Measurements from ENCODE around the gene RREB1. TPM values are rescaled to one million over a fixed set of nuclear protein-coding genes. Genes with fewer than 3 reads are reported as not detected.
"Not testable (repeated sequence)": the region's sequence is repeated elsewhere in the genome, so short reads cannot be mapped to it uniquely, and the experiment has no call there.

The RREB1 gene
- total RNA-seq, 1 experiment from 2014 or later: 38.4 TPM

DNA sequence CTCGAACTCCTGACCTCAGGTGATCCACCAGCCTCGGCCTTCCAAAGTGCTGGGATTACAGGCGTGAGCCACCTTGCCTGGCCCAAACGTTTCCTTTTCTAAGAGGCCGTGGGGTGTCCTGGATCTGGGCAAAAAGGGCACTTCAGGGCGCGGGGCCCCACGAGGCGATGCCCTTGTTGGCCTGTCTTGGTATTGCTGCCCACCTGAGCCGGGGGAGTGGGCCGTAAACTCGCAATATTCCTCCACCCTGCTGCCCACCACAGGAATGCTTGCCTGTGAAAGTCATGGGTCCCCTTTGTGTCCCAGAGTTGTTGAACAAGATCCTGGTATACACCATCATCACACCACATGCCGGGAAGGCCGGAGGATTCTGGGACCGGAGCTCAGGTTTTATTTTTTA, 156.3 kb downstream of the RREB1 start:
- no TSS peak for BruUV-seq (replicated peaks)
- H3K4me3 Mint-ChIP-seq (ENCODE audit: low read depth, unreplicated experiment): no peak overlapping the region
- CTCF ChIA-PET: no interaction called here
- no peaks in the 10 kb centered on the region for H3K9me3 Mint-ChIP-seq (ENCODE audit: low read depth, unreplicated experiment)
- no peak for DNase-seq
- peaks cover 16% of the 10 kb centered on the region for H3K36me3 Mint-ChIP-seq (ENCODE audit: insufficient read depth, unreplicated experiment)
- no peaks in the 10 kb centered on the region for H3K27me3 Mint-ChIP-seq (ENCODE audit: unreplicated experiment)
- TF ChIP-seq, protein P1, sequence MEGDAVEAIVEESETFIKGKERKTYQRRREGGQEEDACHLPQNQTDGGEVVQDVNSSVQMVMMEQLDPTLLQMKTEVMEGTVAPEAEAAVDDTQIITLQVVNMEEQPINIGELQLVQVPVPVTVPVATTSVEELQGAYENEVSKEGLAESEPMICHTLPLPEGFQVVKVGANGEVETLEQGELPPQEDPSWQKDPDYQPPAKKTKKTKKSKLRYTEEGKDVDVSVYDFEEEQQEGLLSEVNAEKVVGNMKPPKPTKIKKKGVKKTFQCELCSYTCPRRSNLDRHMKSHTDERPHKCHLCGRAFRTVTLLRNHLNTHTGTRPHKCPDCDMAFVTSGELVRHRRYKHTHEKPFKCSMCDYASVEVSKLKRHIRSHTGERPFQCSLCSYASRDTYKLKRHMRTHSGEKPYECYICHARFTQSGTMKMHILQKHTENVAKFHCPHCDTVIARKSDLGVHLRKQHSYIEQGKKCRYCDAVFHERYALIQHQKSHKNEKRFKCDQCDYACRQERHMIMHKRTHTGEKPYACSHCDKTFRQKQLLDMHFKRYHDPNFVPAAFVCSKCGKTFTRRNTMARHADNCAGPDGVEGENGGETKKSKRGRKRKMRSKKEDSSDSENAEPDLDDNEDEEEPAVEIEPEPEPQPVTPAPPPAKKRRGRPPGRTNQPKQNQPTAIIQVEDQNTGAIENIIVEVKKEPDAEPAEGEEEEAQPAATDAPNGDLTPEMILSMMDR (IDR thresholded peaks at IDR 0.05; ENCODE audit: unreplicated experiment): no peak
- H3K27ac Mint-ChIP-seq (ENCODE audit: unreplicated experiment): no peak overlapping the region
- H3K4me1 Mint-ChIP-seq (ENCODE audit: low read depth, unreplicated experiment): peaks cover 19% of the 10 kb centered on the region
- intact Hi-C loops (cut with micrococcal nuclease; ENCODE audit: unreplicated experiment): no loop called here

GRCh38 chr6:7264686-7265384, 157.1 kb downstream of the RREB1 start:
- CTCF ChIA-PET: no interaction called here
- Mint-ChIP-seq H3K27ac (ENCODE audit: unreplicated experiment) (no peak overlapping the region), H3K9me3 (ENCODE audit: low read depth, unreplicated experiment) (no peaks in the 10 kb centered on the region), H3K36me3 (ENCODE audit: insufficient read depth, unreplicated experiment) (peaks cover 16% of the 10 kb centered on the region), H3K4me3 (ENCODE audit: low read depth, unreplicated experiment) (no peak overlapping the region), H3K4me1 (ENCODE audit: low read depth, unreplicated experiment) (peaks cover 19% of the 10 kb centered on the region), H3K27me3 (ENCODE audit: unreplicated experiment) (no peaks in the 10 kb centered on the region)
- DNase-seq: no peak
- no TSS peak for BruUV-seq (replicated peaks)
- intact Hi-C loops (cut with micrococcal nuclease; ENCODE audit: unreplicated experiment): no loop called here
- TF ChIP-seq, protein P1 (IDR thresholded peaks at IDR 0.05; ENCODE audit: unreplicated experiment): no peak

DNA sequence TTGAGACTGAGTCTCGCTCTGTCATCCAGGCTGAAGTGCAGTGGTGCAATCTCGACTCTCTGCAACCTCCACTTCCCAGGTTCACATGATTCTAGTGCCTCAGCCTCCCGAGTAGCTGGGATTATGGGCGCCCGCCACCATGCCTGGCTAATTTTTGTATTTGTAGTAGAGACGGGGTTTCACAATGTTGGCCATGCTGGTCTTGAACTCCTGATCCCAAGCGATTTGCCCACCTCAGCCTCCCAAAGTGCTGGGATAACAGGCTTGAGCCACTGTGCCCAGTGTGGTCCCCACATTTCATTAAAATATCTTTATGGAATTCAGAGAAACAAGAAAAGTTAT, 157.6 kb downstream of the RREB1 start:
- intact Hi-C loops (cut with micrococcal nuclease; ENCODE audit: unreplicated experiment); CTCF ChIA-PET; H3K9me3 Mint-ChIP-seq (ENCODE audit: low read depth, unreplicated experiment); DNase-seq; H3K27ac Mint-ChIP-seq (ENCODE audit: unreplicated experiment); H3K27me3 Mint-ChIP-seq (ENCODE audit: unreplicated experiment); H3K4me3 Mint-ChIP-seq (ENCODE audit: low read depth, unreplicated experiment); BruUV-seq (replicated peaks): not testable (repeated sequence)
- peaks cover 16% of the 10 kb centered on the region for H3K36me3 Mint-ChIP-seq (ENCODE audit: insufficient read depth, unreplicated experiment)
- peaks cover 16% of the 10 kb centered on the region for H3K4me1 Mint-ChIP-seq (ENCODE audit: low read depth, unreplicated experiment)

DNA sequence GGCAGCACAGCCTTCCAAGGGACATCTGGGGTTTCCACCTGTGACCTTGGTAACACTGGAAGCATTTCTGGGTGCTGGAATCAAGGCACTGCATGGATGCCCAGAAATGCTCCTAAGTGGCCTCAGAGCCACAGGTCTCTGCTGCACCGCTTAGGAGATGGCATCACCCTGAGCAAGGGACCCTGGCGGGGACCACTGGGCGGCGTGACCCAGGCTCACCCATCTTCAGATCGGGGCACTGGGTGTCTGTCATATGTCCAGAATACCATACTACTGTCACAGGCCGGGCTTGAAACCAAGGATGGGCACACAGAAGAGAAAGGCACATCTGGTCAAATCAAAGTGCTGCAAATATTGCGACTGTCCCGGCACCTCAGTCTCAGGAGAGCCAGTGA, 159.3 kb downstream of the RREB1 start:
- intact Hi-C loops (cut with micrococcal nuclease; ENCODE audit: unreplicated experiment): no loop called here
- peaks cover under 1% of the 10 kb centered on the region for H3K36me3 Mint-ChIP-seq (ENCODE audit: insufficient read depth, unreplicated experiment)
- TF ChIP-seq, protein P1 (IDR thresholded peaks at IDR 0.05; ENCODE audit: unreplicated experiment): no peak
- H3K4me1 Mint-ChIP-seq (ENCODE audit: low read depth, unreplicated experiment): peaks cover 8% of the 10 kb centered on the region
- H3K9me3 Mint-ChIP-seq (ENCODE audit: low read depth, unreplicated experiment): no peaks in the 10 kb centered on the region
- H3K4me3 Mint-ChIP-seq (ENCODE audit: low read depth, unreplicated experiment): no peak overlapping the region
- no peak overlapping the region for H3K27ac Mint-ChIP-seq (ENCODE audit: unreplicated experiment)
- BruUV-seq (replicated peaks): no TSS peak
- CTCF ChIA-PET: no interaction called here
- DNase-seq: no peak
- H3K27me3 Mint-ChIP-seq (ENCODE audit: unreplicated experiment): no peaks in the 10 kb centered on the region

- Mint-ChIP-seq H3K27me3 (ENCODE audit: unreplicated experiment) (no peaks in the 10 kb centered on the region), H3K4me3 (ENCODE audit: low read depth, unreplicated experiment) (no peak overlapping the region), H3K36me3 (ENCODE audit: insufficient read depth, unreplicated experiment) (no peaks in the 10 kb centered on the region), H3K27ac (ENCODE audit: unreplicated experiment) (no peak overlapping the region), H3K4me1 (ENCODE audit: low read depth, unreplicated experiment) (peaks cover 8% of the 10 kb centered on the region), H3K9me3 (ENCODE audit: low read depth, unreplicated experiment) (no peaks in the 10 kb centered on the region)
- intact Hi-C loops (cut with micrococcal nuclease; ENCODE audit: unreplicated experiment): no loop called here
- no TSS peak for BruUV-seq (replicated peaks)
- DNase-seq: peak; percentile 71
- TF ChIP-seq, protein P1 (IDR thresholded peaks at IDR 0.05; ENCODE audit: unreplicated experiment): no peak
- CTCF ChIA-PET: no interaction called here
Observed at GRCh38 chr6:7267466-7268091, 159.8 kb downstream of the RREB1 start.

Measured in Calu3 (cell line).